ENCODE measurements around the gene KLHL36. TPM values are rescaled to one million over a fixed set of nuclear protein-coding genes. Genes with fewer than 3 reads are reported as not detected.
"Not testable (repeated sequence)": the region's sequence is repeated elsewhere in the genome, so short reads cannot be mapped to it uniquely, and the experiment has no call there.

The KLHL36 gene
- total RNA-seq, 1 donor from 2014 or later = 155 TPM

DNA sequence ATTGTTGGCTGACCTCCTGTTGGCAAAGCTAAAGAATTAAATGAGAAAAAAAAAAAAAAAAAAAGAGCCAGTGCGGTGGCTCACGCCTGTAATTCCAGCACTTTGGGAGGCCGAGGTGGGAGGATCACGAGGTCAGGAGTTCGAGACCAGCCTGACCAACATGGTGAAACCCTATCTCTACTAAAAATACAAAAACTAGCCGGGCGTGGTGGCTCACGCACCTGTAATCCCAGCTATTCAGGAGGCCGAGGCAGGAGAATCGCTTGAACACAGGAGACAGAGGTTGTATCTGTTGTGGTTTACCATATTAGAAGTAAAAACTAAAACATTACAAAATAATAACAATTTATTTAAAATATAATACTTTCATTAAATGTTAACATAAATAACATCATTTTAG, 45.6 kb downstream of the KLHL36 start:
- not testable (repeated sequence) for DNase-seq (ENCODE audit: low read depth)

GRCh38 chr16:84694980-84695379, 46.7 kb downstream of the KLHL36 start:
- no peak for DNase-seq (ENCODE audit: low read depth)

- DNase-seq (ENCODE audit: low read depth) = no peak
Measured at GRCh38 chr16:84699147-84699711, 50.9 kb downstream of the KLHL36 start.

DNA sequence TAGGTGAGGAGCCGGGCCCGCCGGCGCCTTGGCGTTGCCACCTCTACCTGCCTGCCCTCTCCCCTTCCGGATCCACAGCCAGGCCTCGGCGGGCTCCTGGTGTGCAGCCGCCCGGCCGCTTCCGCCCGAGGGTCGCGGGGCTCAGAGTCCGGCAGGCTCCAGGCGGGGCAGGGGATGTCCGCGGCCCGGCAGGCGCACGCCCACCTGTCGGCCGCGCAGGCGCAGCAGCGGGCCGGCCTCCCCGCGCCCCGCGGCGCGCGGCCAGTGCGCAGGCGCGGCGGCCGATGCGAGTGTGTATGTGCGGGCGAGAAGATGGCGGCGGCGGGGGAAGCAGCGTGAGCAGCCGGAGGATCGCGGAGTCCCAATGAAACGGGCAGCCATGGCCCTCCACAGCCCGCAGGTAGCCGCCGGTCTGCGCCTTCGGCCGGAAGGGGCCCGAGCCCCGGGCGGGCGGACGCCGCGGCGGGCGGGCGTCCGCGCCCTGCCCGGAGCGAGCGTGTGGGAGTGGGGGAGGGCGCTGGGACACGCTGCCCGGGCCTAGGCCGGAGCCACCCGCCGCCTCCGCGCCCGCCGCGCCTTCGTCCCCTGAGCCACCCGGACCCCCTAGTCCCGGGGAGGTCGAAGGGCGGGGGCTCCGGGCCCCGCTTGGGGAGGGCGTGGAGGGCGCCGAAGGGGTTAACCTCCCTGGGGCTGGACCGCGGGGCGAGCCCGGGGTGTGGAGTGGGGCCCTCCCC, 51.6 kb downstream of the KLHL36 start, which contains the start of gene USP10:
Gene USP10 (plus strand): TSS at position 289 of the 734 bp plus-strand sequence. CDS start 91 bp downstream, at position 380.
- peak; percentile 39 for DNase-seq (ENCODE audit: low read depth)

GRCh38 chr16:84700446-84701300, 52.4 kb downstream of the KLHL36 start:
- peak; percentile 33 for DNase-seq (ENCODE audit: low read depth)

- no peak for DNase-seq (ENCODE audit: low read depth)
Measured at GRCh38 chr16:84703681-84704080, 55.4 kb downstream of the KLHL36 start.

- no peak for DNase-seq (ENCODE audit: low read depth)
Measured at GRCh38 chr16:84704253-84704652, 55.9 kb downstream of the KLHL36 start.

DNA sequence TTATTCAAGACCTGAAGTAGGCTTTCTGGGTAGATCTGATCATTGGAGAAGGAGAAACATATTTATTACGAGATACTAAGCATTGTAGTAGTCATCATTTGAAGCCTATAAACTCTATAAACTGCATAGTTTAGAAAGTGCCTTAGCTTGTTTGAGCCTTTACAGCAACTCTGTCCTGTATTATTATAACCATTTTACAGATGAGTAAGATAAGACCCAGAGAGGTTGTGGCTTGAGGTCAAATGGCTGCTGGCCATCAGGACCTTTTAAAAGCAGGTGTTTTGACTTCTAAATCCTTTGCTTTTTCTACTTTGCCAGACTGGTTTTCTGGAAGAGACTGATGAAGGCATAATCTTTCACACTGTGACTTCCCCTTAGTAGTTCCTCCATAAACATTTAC, 58.5 kb downstream of the KLHL36 start:
- no peak for DNase-seq (ENCODE audit: low read depth)

DNA sequence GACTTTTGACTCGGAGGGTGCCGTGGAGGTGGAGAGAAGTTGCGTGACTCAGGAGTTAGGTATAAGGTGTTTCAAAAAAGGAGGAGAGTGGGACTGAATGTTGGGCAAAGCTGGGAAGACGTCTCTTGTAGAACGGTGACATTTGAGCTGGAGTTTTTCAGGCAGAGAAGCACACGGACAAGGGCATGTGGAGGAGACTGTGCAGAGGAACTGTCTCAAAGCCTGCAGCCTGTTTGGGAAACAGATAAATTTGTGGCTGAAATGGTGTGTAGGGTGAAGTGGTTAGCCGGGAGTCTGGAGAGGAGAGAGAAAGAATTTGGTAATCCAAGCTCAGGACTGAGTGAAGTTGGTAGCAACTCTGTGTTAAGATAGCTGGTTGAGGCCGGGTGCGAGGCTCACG, 61.3 kb downstream of the KLHL36 start:
- no peak for DNase-seq (ENCODE audit: low read depth)

DNA sequence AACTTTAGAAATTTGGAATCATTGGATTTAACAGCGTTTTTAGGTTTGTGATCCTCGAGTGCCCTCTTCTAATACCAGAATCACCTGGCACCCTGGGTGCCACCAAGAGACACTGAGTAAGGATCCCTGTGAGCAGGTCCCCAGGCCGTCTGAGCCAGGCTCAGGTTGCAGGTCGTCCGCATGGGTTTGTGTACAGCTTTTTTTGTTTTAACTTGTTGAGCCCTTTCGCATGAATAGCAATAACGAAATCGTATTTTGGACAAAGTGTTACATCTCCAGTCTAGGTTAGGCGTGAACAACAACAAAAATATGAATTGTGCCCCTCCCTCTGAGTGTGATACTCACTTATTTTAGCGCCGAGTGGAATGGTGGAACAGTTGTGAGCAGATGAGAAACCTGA, 62.4 kb downstream of the KLHL36 start:
- DNase-seq (ENCODE audit: low read depth) = no peak

Other genes starting within 250 kb of the KLHL36 start
- 29.7 and 34.2 TPM in 2 replicates for gene MEAK7, start 143.9 kb upstream of the KLHL36 start, total RNA-seq
- 100 and 192 TPM in 2 replicates for gene COTL1, start 30.4 kb upstream of the KLHL36 start, total RNA-seq
- gene USP10, start 51.5 kb downstream of the KLHL36 start, total RNA-seq = 39.6 and 86.7 TPM in 2 replicates
- 107 and 148 TPM in 2 replicates for gene CRISPLD2, start 171.5 kb downstream of the KLHL36 start, total RNA-seq